ENCODE measurements around the gene GAB3. TPM values are rescaled to one million over a fixed set of nuclear protein-coding genes. Genes with fewer than 3 reads are reported as not detected.
"Not testable (repeated sequence)": the region's sequence is repeated elsewhere in the genome, so short reads cannot be mapped to it uniquely, and the experiment has no call there.

GAB3 gene
- polyA plus RNA-seq, 3 donors, result 2.1 to 2.3 (median 2.2) TPM

DNA sequence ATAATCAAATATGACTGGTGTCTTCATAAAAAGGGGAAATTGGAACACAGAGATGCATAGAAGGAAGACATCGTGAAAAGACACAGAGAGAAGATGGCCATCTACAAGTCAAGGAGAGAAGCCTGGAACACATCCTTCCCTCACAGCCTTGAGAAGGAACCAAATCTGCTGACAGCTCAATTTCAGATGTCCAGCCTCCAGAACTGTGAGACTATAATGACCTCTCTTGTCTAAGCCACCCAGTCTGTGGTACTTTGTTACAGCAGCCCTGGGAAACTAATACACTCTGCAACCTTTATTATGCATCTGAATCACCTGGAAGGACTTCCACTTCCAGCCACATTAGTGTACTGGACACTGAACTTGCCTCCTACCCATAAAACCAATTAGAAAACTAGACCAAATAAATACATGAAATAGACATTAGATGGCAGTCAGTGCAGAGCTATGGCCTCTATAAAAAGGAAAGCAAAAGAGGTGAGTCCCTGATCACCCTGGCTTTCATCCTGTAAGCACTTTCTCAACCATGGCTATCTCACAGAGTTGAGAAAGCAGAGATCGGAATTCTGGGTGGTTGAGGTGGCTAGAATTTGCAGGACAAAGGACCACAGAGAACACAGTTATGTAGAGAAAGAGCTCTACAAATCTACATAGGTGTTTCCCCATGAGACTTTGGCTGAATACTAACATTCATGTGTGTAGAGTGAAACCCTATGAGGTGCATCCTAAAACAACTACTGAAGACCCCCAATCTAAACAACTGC is 25.7 kb downstream of the GAB3 start:
- DNase-seq, result no peak

DNA sequence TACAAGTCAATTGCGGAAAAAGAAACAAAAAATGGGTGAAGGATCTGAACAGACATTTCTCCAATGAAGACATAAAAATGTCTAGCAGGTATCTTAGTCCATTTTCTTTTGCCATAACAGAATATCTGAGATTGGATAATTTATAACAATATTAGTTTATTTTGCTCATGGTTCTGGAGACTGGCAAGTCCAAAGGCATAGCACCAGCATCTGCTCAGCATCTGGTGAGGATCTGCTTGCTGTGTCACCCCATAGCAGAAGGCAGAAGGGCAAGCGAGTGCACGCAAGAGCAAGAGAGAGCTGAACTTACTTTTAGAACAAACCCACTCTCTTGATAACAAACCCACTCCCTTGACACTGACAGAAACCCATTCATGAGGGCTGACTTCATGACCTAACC is 29.7 kb downstream of the GAB3 start:
- no peak for DNase-seq

DNA sequence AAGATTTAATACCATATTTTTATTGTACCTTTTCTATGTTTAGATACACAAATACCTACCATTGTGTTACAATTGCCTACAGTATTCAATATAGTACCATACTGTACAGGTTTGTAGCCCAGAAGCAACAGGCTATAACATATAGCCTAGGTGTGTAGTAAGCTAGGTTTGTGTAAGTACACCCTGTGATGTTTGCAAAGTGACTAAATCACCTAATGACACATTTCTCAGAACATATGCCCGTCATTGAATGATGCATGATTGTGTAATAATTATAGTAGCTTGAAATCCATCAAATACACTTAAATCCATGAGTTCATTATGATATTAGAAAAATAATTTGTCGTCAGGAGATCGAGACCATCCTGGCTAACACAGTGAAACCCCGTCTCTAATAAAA is 30.8 kb downstream of the GAB3 start:
- DNase-seq, result no peak

DNA sequence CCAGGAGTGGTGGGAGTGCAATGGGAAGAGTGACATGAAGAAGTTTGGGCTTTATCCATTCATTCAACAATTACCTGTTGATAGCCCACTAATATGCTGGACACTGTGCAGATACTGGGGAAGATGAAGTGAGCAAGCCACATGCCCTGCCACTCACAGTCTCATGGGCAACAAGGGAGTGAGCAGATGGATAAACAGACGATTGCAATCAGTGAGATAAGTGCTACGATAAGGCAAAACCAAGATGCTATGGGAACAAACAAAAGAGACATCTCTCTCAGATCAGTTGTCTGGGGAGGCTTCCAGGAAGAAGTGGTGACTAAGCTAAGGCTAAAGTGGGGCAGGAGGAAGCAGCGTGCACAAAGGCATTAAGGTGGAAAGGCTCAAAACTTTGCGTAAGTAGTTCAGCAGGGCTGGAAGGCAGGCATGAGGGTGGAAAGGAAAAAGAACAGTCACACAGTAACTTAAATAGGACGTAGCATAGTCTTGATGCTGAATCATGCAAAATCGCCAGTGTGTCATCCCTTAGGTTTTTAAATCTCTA is 31.7 kb downstream of the GAB3 start:
- no peak for DNase-seq

DNA sequence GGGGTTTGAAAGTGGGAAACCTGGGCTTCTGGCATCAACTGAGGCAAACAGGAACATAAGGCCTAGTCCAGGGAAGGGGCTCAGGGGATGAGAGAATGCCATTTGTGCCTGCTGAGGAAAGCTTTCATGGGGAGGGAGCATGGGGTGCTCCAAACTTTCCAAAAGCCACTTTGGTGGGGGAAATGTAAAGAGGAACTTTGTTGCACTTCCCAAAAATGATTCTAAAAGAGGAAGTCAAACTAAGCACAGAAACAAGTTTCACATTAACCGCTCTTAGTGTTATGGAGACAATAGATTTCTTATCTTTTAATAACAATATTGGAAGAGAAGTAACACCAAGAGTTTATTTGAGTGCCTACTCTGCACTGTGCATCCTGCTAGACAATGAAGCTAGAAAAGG is 32.3 kb downstream of the GAB3 start:
- no peak for DNase-seq

DNA sequence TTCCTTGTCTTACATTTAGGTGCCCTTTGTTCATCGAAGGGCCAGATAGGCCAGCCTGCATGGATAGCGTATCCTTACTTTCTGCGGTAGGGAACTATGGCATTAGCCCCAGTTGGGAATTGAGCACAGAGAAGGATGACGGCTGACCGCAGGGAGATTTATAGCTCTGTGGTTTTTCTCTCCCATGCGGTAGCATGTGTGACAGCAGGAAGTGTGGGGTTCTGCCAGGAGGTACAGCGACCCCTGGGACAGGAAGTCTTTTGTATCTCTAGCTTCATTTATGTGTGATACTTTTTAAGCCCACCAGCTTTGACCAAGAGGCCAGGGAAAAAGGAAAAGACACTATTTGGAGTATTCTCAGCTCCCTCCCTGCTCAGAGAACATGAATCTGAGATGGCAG is 33.1 kb downstream of the GAB3 start:
- DNase-seq, result no peak

DNA sequence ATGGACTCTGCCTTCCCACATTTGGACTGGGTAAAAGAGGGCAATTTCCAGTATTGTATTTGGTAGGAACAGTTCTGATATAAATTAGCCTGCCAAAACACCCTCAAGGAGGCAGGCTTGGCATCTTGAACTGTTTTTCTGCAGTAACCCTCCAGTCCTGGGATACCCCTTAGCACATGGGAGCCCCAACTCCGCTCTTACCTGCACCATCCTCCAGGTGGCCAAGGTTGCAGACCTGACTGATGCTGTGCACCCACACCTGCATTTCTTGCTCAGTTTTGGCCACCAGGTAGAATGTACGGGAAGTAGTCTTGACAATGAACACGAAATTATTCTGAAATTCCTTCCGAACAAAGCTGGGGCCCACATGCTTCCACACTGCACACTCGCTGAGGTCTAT is 35.1 kb downstream of the GAB3 start:
- DNase-seq, result no peak

DNA sequence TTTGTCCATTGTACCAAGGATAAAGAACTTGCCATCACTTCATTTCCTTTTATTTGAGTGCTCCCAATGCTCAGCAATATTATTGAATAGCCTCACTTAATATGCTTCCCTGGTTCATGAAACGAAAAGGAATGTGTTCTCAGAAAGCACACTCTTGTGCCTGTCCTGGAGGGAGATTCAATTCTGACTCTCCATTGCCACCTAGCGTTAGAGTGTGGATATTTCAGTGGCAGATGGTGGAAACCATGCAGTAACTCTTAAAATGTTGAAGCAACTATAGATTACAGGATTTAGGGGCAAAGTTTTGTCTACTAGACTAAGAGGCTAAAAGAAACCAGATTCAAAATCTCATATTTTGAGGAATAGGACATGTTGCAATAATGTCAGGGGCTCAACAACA is 36.0 kb downstream of the GAB3 start:
- no peak for DNase-seq

DNA sequence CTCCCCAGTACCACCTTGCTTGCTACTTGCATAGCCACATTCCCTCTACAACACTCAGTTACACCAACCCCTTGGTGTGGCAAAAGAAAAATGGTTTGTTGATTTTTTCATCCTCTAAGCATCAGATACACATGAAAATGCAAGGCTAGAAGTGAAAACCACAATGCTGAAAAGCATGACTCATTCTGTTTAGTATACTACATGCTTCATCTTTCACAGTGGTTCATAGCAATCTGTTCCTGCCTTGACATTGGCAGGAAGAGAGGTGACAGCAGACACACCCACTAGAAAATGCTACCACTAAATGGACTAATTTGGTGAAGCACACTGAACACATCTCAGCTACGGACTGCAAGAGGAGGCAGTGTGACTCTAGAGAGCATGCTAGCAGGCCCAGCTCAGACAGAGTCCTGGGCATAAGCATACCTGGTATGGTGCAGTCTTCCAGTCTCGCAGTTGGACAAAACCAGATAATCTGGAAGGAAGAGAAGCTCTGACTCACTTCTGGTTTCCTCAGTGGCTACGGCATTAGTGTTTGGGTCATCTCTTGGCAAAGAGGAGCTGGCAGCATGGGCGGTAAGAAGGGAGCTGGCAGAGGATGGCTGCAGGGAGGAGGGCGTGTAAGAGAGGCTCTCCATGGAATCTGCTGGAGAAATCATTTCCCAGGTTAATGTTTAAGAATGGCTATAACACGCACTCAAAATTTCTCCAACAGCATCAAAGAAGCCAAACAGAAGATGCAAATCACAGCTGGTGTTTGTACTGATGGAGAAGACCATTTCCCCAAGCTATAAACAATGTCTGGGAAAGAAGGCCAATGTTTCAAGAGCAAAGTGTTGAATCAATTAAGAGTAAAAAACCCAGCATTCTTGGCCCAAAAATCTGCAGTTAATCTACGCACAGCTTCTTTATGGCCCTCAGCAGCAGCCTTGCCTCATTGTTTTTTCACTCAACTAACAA is 37.8 kb downstream of the GAB3 start:
- no peak for DNase-seq

DNA sequence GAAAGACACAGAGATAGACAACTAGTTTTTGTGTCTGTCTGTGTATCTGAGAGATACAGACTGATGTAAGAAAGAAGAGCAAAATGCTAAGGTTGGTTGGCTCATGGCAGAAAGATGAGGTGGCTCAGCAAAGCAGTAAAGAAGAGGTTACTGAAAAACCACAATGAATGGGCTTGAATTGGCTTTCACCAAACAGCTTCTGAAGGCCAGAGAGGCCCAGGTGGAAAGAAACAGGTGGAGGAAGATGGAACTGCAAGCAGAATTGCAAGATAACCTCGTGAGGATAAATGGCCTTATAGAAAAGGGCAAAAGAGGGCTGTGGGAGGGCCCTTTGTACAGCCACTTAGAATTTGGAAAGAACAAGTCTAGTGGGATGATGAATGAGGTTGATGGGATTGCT is 39.6 kb downstream of the GAB3 start:
- DNase-seq, result no peak

DNA sequence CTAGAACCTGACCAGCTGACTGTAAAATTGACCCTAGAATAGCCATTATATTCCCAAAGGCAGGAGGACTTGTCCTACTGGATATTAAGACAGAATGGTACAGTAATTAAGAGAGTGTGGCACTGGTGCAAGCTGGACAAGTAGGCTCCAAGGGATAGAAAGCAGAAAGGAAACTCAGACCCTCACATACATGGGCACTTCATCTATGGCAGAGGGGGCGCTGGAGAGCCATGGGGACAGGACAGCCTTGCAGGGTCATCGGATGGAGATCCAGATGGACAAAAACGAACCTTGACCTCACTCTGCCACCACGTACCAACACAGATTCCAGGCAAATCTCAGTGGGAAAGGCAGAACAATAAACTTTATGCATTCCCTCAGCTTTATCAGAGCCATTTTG is 40.6 kb downstream of the GAB3 start:
- no peak for DNase-seq

DNA sequence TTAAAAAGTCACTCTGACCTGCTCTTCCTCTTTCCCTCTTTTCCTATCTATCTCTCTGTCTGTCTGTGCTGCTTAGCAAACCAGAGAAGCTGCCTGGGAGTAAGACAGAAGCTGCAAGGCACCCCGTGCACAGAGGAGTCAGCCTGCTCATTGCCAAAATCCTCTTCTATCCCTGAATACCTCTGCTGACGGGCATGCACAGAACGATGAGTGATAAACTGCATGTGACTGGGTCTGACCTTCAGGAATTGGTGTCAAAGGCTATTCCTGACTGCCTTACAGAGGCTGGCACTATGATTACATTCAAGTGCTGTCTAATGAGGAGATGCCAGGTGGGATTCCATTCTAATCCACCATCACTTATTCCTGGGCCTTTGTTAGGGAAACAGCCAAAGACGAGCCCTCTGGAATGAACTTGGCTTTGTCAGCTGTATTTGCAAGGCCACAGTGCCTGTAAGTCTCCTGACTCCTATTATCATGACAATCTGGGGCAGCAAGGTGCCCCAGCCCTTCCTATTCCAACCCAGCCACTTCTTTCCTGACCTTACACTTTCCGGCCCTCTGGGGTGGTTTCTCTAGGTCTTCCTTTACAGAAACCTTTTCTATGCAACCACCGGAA is 52.1 kb downstream of the GAB3 start:
- DNase-seq, result no peak

DNA sequence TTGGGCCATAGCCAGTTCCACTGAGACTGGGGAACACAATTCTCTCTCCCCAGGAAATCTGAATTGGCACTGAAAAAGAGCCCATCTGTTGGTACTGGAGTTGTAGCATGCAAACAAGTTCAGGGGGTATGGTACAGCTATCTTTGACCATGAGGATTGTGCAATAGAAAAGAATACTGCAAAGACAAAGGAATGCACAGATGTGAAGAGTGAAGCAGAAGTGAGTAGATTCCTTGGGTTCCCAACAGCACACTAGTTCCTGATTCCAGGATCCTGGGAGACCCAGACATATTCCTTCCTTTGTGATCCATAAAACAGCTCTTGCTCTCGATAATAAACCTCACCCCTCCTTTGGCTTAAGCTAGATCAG is 54.2 kb downstream of the GAB3 start:
- DNase-seq, result no peak

DNA sequence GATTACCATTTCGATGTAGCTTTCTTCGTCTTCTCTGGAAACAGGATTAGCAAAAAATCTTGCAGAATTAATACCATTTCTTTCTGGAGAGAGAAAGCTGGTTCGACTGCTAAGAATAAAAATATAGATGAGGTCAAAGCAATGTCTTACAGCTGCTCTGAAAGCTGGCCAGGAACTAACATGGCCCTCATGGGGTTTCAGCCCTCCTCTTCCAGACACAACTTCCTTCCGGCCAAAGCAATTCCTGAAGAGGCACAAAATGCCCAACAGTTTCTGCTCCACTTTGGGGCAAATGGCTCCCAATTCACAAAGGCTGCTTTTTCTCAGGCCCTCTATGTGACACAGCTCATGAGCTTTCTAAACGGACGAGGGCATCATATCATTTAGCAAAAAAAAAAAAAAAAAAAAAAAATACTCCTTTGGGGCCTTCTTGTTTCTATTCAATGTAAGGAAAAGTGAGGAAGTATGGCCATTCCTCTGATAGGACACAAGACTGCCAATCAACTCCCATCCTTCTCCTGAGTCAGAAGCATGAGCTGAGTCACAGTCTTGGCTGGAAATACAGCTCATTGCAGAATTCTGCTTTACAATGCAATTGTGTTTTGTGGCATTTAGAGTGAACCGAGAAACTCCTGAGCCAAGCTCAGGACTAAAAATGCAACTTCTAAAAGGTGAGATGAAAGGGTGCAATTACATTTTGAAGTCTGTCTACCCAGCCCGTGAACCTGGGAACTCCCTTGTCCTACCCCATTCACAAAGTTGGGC is 54.8 kb downstream of the GAB3 start:
- no peak for DNase-seq

DNA sequence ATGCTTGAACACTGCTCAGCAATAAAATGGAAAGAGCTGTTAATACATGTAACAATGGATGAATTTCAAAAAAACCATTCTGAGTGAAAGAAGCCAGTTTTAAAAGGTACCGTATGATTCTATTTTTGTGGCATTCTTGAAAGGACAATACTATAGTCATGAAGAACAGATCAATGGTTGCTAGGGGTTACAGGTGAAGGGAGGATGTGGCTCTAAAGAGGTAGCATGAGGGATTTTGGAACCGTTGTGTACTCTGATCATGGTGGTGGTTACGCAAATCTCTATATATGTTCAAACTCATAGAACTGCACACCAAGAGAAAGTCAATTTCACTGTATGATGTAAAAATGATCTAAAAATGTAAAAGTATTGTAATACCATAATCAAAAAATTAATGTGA is 57.5 kb downstream of the GAB3 start:
- DNase-seq, result no peak

DNA sequence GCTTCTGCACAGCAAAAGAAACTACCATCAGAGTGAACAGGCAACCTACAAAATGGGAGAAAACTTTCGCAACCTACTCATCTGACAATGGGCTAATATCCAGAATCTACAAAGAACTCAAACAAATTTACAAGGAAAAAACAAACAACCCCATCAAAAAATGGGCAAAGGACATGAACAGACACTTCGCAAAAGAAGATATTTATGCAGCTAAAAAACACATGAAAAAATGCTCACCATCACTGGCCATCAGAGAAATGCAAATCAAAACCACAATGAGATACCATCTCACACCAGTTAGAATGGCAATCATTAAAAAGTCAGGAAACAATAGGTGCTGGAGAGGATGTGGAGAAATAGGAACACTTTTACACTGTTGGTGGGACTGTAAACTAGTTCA is 60.4 kb downstream of the GAB3 start:
- DNase-seq, result not testable (repeated sequence)

DNA sequence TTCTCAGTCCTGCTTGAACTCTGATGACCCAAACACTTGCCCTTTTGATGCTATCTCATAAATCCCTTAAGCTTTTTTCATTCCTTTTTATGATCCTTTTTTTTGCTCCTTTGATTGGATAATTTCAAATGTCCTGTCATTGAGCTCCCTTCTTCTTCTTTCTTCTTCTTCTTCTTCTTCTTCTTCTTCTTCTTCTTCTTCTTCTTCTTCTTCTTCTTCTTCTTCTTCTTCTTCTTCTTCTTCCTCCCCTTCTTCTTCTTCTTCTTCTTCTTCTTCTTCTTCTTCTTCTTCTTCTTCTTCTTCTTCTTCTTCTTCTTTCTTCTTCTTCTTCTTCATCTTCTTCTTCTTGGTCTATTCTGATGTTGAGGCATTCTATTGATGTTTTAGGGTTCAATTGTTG is 78.8 kb downstream of the GAB3 start:
- DNase-seq, result not testable (repeated sequence)

DNA sequence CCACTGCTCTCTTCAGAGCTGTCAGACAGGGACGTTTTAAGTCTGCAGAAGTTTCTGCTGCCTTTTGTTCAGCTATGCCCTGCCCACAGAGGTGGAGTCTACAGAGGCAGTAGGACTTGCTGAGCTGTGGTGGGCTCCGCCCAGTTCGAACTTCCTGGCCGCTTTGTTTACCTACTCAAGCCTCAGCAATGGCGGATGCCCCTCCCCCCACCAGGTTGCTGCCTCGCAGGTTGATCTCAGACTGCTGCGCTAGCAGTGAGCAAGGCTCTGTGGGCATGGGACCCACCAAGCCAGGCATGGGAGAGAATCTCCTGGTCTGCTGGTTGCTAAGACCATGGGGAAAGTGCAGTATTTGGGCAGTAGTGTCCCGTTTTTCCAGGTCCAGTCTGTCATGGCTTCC is 80.0 kb downstream of the GAB3 start:
- DNase-seq, result not testable (repeated sequence)

DNA sequence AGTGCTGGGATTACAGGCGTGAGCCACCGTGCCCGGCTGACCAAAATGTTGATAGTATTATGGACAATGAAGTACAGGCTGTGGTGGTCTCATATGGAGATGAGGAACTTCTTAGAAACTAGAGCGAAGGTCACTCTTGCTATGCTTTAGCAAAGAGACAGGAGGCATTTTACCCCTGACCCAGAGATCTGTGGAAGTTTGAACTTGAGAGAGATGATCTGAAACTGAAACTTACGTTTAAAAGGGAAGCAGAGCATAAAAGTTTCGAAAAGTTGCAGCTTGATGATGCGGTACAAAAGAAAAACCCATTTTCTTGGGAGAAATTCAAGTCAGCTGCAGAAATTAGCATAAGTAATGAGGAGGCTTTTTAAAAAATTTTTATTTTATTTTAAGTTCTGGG is 89.0 kb downstream of the GAB3 start:
- DNase-seq, result no peak

DNA sequence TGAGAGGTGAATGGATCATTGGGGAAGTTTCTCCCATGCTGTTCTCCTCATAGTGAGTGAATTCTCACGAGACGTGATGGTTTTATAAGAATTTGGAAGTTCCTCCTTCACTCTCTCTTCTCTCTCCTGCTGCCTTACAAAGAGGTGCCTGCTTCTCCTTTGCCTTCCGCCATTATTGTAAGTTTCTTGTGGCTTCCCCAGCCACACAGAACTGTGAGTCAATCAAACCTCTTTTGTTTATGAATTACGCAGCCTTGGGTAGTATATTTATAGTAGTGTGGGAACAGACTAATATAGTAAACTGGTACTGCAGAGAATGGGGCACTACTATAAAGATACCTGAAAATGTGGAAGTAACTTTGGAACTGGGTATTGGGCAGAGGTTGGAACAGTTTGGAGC is 89.7 kb downstream of the GAB3 start:
- DNase-seq, result no peak

DNA sequence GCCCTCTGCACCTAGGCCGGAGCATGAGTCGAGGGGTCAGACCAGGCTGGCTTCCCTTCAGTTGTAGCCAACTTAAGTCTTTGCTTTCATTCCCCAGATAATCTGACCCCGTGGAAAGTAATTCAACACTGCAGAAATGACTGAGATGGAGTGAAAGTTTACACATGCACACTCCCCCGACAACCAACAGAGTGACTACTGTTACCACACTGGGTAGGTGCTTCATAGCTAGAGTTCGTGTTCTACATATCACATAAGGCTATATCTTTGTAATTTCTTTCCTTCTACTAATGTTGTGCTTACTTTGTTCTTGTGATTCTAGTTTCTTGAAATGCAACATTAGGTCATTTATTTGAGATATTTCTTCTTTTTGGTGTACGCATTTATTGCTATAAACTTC is 90.3 kb downstream of the GAB3 start:
- no peak for DNase-seq

DNA sequence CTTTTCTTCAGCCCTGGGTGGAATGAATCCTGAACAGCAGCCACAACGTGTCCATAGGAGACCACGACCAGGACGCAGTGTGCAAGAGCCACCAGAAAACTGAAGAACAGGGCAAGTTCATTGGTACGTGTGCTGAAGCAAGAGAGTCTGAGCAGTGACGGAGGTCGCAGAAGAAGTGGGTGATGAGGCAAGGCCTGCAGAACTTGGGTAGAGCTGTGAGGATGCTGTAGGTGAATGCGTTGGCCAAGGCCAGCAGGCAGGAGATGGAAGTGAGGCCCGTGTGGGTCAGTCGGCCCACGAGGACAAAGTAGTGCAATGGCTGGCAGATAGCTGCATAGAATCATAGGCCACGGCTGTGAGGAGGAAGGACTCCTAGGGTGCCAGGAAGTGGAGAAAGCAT is 91.9 kb downstream of the GAB3 start:
- no peak for DNase-seq
